HG03097 (cell line): ENCODE measurements around the gene FREM1.
A peak's percentile ranks its signal among the peaks of the same experiment; 100 is the strongest.

ENCODE experiments used
- ATAC-seq: cut with Tn5 transposase; IDR thresholded peaks from one replicate; pipeline ENCODE4 v1.9.1; 2021; ENCODE audit not compliant: unreplicated experiment, low FRiP score

The FREM1 gene

GRCh38 chr9:14883310-14883944 is 26.8 kb downstream of the FREM1 start:
- no peak for ATAC-seq

- ATAC-seq = no peak
Observed at GRCh38 chr9:14882090-14882489, 28.1 kb downstream of the FREM1 start.

GRCh38 chr9:14881006-14881405 is 29.2 kb downstream of the FREM1 start:
- no peak for ATAC-seq

- ATAC-seq = no peak
Observed at GRCh38 chr9:14870090-14870489, 40.1 kb downstream of the FREM1 start.

- ATAC-seq = no peak
Observed at GRCh38 chr9:14869671-14870070, 40.6 kb downstream of the FREM1 start.

GRCh38 chr9:14868772-14869583 is 41.2 kb downstream of the FREM1 start:
- no peak for ATAC-seq

- ATAC-seq = no peak
Observed at GRCh38 chr9:14868418-14868771, 41.8 kb downstream of the FREM1 start.

- ATAC-seq = no peak
Observed at GRCh38 chr9:14866200-14866749, 44.0 kb downstream of the FREM1 start.

- ATAC-seq = no peak
Observed at GRCh38 chr9:14864309-14864708, 45.9 kb downstream of the FREM1 start.

- ATAC-seq = no peak
Observed at GRCh38 chr9:14863402-14863801, 46.8 kb downstream of the FREM1 start.

GRCh38 chr9:14857449-14858305 is 52.6 kb downstream of the FREM1 start:
- ATAC-seq = no peak

- no peak for ATAC-seq
Observed at GRCh38 chr9:14849851-14850250, 60.4 kb downstream of the FREM1 start.

- ATAC-seq = no peak
Observed at GRCh38 chr9:14849296-14849695, 60.9 kb downstream of the FREM1 start.

GRCh38 chr9:14846871-14847311 is 63.3 kb downstream of the FREM1 start:
- ATAC-seq = peak; percentile 94

- no peak for ATAC-seq
Observed at GRCh38 chr9:14843163-14843562, 67.1 kb downstream of the FREM1 start.

- ATAC-seq = no peak
Observed at GRCh38 chr9:14842269-14842668, 68.0 kb downstream of the FREM1 start.

- no peak for ATAC-seq
Observed at GRCh38 chr9:14838701-14839100, 71.5 kb downstream of the FREM1 start.

GRCh38 chr9:14836885-14837284 is 73.3 kb downstream of the FREM1 start:
- ATAC-seq = no peak

- ATAC-seq = no peak
Observed at GRCh38 chr9:14831661-14832060, 78.6 kb downstream of the FREM1 start.

GRCh38 chr9:14831074-14831473 is 79.2 kb downstream of the FREM1 start:
- ATAC-seq = no peak

GRCh38 chr9:14830057-14830456 is 80.2 kb downstream of the FREM1 start:
- no peak for ATAC-seq
